IPS-NIHi7 (cell line): ENCODE measurements around the gene PLA2R1.

Experiments used
- DNase-seq: peaks from one replicate; pipeline ENCODE4 v3.0.0; 2012; ENCODE audit warnings: mixed read lengths; ENCODE audit errors: extremely low spot score

PLA2R1 gene

DNA sequence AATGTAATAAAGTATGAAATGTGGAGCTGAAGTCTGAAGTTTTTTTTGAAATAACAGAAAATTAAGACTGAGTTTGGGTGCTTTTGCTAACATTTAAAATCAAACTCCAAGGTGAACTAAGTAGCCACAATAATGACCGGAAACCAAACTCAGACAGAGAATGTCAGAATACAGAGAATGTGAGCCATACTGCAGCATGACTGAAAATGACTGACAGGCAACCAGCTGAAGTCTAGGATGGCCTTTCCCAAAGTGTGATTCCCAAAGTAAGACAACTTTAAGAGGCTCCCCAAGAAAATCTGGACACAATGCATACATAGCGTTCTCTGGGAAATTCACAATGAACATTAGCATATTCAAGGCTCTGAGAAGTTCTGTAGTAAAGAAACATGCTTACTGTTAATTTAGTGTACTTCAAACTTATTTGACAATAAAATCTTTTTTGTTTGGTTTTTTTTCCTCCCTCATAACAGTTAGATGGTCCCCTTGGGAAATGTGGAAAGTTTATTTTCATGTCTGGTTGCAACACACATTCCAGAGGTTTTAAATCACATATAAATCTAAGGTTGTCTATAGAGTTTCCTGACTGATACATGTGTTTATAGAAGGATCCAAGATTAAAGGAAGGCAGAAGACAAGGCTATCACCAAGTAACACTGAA lies 28.6 kb downstream of the PLA2R1 start:
- no peak for DNase-seq

DNA sequence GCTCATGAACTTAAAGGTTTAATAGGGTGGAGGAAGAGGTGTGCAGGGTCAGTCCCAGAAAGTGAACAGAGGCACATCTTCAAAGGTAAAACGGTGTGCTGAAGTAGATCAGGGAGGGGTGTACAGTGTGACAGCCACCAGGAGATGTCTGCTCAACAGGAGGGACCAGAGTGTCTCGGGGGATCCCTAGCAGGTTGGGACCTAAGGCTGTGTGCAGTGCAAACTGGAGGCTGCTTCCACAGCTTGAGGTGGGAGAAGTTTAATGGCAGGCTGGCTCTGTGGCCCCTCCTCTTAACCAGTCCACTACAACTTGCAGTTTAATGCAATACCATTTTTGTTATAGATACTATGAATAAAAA lies 33.2 kb downstream of the PLA2R1 start:
- no peak for DNase-seq

DNA sequence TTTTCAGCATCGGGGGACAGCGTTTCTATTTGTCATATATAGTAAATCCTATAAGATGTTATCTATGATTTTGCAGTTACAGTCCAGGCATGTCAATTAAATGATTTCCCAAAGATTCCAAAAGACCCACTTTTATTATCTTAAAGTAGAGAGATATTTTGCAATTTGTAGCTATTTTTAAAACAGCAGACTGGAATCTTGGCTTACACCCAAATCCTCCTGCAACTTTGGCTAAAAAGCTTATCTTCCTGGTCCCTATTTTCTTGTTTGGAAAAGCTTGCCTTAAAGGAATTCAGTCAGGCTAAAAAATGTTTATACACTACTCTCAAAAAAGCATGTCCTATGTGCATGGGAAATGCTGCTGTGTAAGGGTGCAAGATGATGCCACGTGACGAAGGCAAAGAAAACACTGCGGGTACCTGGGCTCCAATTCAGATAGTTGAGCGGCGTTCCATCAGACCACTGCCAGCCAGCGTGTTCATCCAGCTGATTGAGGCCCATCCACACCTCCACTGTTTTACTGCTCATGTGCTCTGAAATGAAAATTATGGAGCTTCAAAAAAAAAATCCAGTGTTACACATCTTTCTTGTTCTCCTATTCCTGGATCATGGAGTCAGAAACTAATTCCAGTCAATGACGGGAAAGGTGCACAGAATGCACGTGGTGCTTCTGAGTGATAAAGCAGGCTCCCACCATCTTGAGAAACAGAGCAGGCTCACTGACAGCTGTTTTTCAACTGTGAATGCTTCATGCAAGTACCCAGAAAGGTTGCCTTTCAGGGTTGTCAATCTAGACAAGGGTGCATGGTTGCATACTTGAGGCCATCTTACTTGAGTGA lies 33.8 kb downstream of the PLA2R1 start:
- no peak for DNase-seq

DNA sequence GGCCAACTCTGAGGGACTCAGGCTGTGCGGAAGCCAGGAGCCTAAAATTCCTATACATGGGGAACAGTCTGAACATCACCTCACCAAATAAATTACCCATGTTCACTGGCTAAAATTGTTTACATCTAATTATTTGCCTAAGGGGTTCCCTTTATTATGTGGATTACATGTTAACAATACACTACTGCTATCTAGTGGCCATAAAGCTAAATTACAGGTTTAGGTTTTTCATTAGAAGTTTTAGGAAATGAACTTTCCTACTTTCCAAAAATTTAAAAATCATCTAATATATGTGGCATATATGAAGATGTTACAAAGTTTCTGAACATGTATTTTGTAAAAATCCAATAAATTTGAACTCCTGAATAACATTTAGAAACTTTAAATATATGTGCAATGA lies 40.3 kb downstream of the PLA2R1 start:
- DNase-seq: no peak

DNA sequence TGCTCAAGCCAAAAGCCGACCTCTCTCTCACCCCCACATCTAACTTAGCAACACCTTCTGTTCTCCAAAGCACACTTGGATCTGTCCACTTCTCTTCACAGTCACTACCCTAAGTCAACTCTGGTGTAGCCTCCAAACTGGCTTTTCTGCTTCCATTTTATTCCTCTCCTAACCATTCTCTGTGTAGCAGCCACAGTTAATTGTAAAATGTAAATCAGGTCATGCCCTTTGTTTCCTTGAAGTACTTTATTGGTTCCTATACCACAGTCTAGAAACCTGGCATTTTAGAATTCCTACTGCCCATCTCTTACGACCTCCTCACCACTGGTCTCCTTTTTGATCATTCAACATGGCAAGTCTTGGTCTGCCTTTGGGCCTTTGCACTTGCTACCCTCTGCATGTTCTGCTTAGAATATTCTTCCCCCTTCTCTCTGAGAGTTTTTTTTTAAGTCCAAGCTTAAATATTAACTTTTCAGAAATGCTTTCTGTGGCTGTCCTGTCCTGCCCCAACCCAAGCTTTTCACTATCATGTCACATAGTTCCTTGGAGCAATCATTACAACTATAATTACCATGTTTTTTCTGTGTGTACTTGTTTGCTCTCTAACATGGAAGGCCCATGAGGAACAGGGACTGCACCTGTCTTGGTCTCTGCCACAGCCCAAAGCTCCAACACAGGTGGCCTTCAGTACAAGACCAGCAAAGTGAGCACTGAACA lies 42.9 kb downstream of the PLA2R1 start:
- no peak for DNase-seq

DNA sequence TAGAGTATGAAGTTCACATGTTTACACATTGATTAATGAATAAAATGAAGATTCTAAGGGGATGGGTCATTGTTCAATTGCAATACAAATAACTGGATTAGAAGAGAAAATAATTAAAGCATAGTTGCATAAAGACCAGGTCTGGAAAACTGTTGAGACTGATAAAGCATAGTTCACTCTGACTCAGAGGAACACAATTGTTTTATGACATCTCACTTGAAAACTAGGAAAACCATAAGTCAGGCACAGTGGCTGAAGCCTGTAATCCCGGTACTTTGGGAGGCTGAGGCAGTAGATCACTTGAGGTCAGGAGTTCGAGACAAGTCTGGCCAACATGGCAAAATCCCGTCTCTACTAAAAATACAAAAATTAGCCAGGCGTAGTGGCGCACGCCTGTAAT lies 46.7 kb downstream of the PLA2R1 start:
- DNase-seq: no peak

DNA sequence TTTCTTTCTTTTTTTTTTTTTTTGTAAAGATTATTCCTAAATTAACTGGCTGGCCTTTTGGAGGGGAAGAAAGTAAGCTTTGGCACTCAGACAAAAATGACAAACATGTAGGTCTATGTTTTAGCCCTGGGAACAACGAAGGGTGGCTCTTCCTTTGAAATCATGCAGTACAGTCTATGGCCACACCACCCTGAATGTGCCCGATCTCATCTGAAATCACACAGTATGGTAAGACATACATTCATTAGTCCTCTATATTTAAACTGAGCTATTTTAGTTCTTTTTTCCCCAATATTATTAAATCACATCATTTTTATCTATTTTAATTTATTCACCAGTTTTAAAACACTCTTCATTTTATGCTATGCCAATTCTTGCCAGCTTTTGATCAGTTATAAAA lies 48.2 kb downstream of the PLA2R1 start:
- no peak for DNase-seq

DNA sequence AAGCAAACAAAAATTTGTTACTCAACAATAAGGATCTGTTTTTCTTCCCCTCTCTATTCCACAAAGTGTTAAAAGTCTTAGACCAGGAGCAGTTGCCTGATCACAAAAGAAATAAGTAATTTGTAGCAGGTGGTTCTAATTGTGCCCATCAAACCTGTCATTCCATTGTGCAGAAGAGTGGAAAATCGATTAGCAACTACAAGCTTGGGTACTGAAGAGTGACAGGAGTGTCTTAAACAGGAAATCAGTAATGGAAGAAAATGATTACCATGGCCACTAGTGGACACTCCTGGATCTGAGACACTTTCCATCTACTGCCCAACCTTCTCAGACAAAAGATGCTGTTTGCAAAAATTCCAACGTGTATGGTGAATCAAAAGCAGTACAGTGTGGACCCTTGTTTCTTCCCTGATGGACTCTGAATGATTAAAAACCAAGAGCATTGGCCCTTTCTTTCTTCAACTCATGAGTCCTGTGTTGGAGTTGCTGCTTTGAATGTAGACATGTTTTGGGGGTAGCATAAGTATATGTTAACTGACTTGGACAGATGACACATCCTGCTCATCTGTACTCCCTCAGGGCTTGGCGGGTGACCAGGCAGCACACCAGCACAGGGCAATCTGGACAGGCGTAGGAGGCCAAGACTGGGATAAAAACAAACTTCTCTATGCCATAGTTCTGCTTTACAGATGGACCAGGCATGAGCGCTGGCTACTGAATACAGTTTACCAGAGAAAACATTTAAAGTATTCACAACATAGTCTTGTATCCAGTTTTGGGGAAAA lies 51.9 kb downstream of the PLA2R1 start:
- DNase-seq: no peak

DNA sequence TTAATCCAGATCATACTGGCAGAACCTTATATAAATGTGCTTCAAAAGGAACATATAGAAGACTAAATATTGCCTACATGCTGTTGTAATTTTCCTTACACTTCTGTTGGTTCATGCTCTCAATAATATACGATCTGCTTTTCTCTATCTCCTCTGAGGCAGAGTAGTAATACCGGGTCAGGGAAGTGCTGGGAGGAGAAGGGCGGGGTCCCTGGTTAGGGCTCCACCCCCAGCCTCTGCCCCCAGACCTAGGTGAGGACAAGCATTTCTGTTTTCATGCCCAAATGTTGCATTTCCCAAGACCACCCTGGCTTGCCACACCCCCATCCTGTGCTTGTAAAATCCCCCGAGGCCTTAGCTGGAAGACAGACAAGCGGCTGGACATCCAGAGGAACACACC lies 55.3 kb downstream of the PLA2R1 start:
- no peak for DNase-seq

DNA sequence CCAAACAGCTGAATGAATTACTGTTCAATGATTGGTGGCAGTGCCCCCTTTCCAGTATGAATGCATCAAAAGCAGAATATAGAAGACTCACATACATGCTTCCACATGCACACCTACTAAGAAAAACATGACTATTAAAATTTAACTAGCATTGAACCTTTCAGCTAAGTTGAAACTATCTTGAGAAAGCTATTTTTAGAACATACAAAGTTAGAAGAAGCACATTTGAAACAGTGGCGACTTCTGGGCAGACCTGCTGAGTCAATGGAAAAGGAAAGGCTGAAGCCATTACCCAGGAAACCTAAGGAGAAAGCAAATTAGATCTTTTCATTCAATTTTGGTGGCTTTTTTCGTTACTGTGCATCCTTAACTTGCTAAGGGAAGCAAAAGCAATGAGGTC lies 55.9 kb downstream of the PLA2R1 start:
- no peak for DNase-seq

DNA sequence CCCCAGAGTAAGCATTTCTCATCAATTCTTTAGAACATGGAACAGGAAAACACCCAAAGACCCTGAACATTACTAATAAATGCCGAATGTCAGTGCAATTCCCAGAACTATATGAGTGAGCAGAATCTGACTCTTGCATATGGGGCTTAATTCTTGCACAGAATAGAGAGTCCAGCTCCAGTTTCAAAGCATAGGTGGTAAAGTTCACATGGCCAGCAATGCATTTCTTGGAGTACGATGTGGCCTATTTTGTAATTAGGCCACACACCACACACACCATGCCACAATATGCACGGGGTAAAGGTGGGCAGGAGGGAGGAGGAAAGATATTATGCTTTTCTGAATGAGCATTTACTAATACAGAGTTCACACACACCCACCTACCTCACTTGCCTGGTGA lies 56.5 kb downstream of the PLA2R1 start:
- DNase-seq: no peak

DNA sequence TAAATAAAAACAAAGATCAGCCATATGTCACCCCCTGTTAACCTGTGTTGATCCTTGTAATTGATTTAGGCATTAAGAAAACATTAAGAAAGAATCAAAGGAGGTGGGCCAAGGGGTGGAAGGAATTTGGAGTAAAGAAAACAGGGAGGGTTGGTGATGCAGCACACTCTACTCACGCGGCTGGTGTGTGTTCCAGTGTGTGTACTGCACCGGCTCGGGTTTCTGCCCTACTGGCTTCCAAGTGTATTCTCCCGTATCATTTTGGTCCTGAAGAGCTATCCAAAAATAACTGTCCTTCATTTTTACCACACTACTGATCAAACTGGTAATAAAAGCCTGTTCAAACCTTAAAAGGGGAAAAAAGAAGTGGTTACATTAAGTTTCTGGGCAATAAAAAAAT lies 56.9 kb downstream of the PLA2R1 start:
- DNase-seq: no peak

DNA sequence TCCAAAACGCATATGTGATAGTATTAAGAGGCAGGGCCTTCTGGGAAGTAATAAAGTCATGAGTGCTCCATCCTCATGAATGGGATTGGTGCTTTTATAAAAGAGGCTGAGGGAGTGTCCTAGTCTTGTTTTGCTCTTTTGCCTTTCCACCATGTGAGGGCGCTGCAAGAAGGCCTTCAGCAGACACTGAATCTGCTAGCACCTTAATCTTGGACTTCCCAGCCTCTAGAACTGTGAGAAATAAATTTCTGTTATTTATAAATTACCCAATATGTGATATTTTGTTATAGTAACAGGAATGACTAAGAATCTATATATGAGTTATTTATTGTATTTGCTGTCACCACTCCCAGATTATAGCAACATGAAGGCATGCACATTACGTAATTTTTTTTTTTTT lies 63.5 kb downstream of the PLA2R1 start:
- DNase-seq: no peak

DNA sequence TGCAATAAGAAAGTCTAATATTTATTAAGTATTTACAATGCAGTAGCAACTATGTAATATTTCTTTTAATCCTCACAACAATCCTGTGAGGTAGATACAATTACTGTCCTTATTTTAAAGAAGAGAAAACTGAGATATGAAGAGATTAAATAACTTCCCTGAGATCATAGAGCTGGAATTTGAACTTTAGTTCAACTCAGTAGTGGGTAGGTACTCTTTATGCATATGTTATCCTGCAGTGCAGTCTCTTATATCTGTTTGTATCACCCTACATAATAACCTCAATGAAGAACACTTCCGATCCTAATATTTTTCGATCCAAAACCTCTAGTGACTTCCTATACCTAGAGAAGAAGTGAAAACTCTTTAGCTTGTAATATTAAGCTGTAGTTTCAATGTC lies 64.2 kb downstream of the PLA2R1 start:
- DNase-seq: no peak

DNA sequence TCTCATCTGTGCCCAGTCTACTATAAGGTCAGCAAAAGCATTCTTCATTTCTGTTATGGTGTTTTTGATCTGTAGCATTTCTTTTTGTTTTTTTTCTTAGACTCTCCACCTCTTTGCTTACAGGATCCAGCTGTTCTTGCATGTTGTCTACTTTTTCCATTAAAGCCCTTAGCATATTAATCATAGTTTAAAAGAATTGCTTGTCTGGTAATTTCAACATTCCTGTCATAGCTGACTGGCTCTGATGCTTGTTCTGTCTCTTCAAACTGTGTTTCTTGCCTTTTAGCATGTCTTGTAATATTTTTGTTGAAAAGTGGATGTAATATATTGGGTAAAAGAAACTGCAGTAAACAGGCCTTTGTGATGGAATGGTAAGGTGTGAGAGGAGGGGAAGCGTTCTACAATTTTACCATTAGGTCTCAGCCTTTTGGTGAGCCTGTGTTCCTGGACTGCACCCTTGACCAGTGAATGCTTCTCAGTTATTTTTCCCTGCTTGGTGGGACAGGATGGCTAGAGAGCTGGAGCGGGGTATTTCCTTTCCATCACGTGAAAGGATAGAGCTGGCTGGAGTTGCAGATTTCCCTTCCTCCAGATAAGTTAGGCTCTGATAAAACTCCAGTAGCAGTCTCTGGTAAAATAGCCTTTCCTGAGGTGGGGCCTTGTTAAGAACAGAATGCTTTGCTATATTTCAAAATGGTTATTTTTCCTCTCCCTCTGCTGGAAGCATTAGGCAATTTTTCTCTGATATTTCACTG lies 65.4 kb downstream of the PLA2R1 start:
- no peak for DNase-seq

DNA sequence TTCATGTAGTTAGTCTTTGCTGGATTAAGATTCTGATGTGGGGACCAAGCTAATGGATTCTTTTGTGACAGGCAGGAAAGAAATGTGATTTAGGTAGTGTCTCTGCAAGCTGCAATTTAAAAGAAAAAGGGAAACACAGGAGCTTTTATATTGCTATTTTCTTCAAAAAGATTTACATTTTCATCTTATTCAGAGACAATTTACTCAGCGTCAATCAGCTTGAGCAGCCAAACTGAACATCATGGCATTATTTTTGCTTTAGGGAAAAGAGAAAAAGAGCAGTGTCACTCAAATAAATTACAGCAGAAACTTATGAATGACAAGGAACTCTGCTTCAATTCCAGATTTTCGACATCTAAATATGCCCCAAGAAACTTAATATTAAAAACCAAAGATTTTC lies 67.4 kb downstream of the PLA2R1 start:
- no peak for DNase-seq

DNA sequence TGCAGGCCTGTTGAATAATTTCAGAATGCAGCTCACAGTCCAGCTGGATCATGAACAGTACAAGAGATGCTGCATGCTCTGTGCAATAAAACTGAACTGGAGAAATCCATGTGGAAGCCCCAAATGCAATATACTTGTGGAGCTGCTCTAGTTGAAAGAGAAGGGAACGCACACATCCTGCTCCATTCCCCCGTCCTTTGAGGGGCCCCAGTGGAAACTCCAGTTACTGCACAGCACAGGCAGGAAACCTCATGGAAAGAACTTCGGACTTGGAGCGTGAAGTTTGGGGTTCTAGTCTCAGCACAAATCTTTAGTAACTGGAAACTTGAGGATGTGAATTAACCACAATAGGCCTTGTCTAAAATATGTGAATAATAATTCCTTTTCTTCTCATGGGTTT lies 73.2 kb downstream of the PLA2R1 start:
- no peak for DNase-seq

DNA sequence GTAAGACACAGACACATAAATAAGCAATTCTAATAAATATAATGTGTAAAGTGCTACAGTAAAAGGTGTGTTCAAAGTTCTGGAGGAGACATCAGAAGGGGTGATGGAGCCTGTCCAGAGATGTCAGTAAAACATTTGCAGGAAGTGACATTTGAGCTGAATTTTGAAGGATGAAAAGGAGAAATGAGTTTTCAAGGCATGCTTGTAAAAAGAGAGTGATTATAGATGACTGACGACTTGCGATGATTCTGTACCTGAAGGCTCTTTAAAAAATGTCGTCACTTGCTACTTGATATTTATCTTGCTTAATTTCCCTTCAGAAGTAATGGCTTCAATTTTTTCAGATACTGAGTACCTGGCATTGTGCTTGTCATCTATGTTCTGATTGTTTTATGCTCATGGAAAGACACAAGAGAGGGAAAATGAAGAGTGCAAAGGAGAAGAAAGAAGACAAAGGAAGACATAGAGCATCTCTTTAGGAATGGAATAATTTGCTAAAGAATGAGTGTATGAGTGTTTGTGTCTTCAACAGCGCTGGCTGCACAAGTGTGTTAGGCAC lies 73.9 kb downstream of the PLA2R1 start:
- no peak for DNase-seq

DNA sequence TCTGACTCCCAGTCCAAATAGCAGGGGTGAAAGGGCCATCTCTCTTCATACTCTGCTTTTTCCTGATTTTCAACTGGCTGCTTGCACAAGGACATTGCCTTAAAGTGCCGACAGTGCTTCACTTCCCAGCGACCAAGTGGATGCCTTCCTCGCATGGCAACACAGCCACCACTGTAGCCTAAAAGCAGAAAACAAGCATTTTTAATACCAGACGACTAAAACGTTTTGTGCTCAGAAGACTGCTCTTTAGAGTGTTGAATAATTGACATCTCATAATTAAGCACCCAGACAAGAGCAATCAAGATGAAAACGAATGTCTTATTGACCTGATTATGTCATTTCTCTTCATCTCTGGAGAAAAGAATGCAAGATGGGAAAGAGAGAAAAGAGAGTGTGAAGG lies 75.2 kb downstream of the PLA2R1 start:
- DNase-seq: no peak

DNA sequence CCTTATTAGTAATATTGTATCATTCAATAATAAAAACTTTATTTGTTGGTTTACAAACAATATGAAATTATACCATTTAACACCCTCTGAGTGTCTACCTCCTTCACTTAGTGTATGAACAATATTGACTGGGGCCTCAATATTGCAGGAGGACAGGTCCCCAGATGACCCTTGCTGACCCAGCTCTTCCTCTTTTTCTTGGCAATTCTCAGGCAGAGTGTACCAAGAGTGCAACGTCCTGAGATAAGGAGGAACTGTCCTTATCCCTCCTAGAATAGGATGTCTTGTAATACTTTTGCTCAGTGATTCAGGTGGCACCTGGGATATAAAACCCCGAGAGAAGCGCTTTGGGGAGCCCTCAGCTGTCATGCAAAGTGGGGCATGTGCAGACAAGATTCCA lies 76.8 kb downstream of the PLA2R1 start:
- no peak for DNase-seq

DNA sequence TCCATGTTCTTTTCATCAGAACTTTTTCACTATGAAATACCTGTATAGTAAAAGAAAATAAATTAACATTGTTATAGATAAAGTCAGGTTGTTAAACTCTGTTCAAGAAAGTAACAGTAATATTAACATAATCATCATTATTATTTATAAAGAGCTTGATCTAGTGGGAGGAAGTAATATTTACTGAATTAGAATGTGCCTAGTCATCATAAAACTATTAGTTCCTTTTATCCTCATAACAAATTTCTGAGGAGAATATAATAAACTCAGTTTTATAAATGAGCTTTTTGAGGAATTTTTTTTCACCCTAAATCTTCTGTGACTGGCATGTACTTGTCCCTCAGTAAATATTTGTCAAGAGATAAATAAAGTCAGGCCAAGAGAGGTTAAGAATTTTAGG lies 78.4 kb downstream of the PLA2R1 start:
- no peak for DNase-seq
